ENCODE measurements around the gene GNL3.
"Not testable (repeated sequence)": the region's sequence is repeated elsewhere in the genome, so short reads cannot be mapped to it uniquely, and the experiment has no call there.

GNL3 gene

GRCh38 chr3:52722491-52722890, 36.7 kb downstream of the GNL3 start:
- no peak for DNase-seq

GRCh38 chr3:52723935-52724334, 38.1 kb downstream of the GNL3 start:
- DNase-seq: no peak

- DNase-seq: no peak
These were observed 38.7 kb downstream of the GNL3 start for GRCh38 chr3:52724511-52724910.

DNA sequence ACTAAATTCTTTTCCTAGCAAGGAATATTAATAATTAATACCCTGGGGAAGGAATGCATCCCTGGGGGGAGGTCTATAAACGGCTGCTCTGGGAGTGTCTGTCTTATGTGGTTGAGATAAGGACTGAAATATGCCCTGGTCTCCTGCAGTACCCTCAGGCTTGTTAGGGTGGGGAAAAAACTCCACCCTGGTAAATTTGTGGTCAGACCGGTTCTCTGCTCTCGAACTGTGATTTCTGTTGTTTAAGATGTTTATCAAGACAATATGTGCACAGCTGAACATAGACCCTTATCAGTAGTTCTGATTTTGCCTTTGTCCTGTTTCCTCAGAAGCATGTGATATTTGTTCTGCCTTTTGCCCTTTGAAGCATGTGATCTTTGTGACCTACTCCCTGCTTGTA, 42.9 kb downstream of the GNL3 start:
- not testable (repeated sequence) for DNase-seq

DNA sequence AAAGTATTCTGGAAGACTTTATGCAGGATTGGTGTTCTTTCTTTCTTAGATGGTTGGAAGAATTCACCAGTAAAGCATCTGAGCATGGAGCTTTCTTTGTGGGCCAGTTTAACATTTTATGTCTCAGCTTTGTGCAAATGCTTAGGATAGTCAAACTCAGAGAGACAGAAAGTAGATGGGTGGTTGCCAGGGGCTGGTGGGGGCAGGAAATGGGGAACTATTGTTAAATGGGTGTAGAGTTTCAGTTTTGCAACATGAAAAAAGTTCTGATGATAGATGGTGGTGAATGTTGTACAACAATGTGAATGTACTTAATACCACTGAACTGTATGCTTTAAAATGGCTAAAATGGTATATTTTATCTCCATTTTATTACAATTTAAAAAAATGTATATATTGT, 44.8 kb downstream of the GNL3 start:
- DNase-seq: no peak

GRCh38 chr3:52731590-52731989, 45.8 kb downstream of the GNL3 start:
- DNase-seq: no peak

- DNase-seq: no peak
These were observed 47.5 kb downstream of the GNL3 start for GRCh38 chr3:52733256-52733891.

GRCh38 chr3:52739730-52740129, 53.9 kb downstream of the GNL3 start:
- DNase-seq: no peak

- no peak for DNase-seq
These were observed 56.7 kb downstream of the GNL3 start for GRCh38 chr3:52742418-52743041.

GRCh38 chr3:52743152-52743551, 57.3 kb downstream of the GNL3 start:
- DNase-seq: no peak

GRCh38 chr3:52743721-52744120, 57.9 kb downstream of the GNL3 start:
- no peak for DNase-seq
